ENCODE measurements around the gene PPARGC1A. TPM values are rescaled to one million over a fixed set of nuclear protein-coding genes. Genes with fewer than 3 reads are reported as not detected.
A peak's percentile ranks its signal among the peaks of the same experiment; 100 is the strongest.

Gene PPARGC1A
- total RNA-seq, 1 experiment from 2014 or later: 0.12 TPM

GRCh38 chr4:23903859-23904438, 14.1 kb upstream of the PPARGC1A start:
- Mint-ChIP-seq H3K4me1 (ENCODE audit: insufficient read depth, unreplicated experiment) (no peaks in the 10 kb centered on the region), H3K27ac (ENCODE audit: low read depth, unreplicated experiment) (no peak overlapping the region), H3K36me3 (ENCODE audit: insufficient read depth, unreplicated experiment) (no peaks in the 10 kb centered on the region), H3K4me3 (ENCODE audit: unreplicated experiment) (no peak overlapping the region), H3K9me3 (ENCODE audit: unreplicated experiment) (no peaks in the 10 kb centered on the region), H3K27me3 (ENCODE audit: insufficient read depth, unreplicated experiment) (no peaks in the 10 kb centered on the region)
- intact Hi-C loops (cut with micrococcal nuclease): no loop called here
- TF ChIP-seq CTCF (IDR thresholded peaks at IDR 0.05; ENCODE audit: unreplicated experiment): no peak
- no peak for DNase-seq (ENCODE audit: unreplicated experiment)
- BruUV-seq (replicated peaks): no TSS peak
- ChIA-PET CTCF (interaction anchor here (0.5 to 0.8 kb wide), 2 partner anchors 515 to 648 kb away, joined by 3 to 4 read pairs; no protein-coding TSS in a partner anchor), POLR2A (interaction anchor here (0.9 to 1.3 kb wide), 2 partner anchors 15 to 32 kb away, joined by 3 read pairs; no protein-coding TSS in a partner anchor)

- Mint-ChIP-seq H3K27ac (ENCODE audit: low read depth, unreplicated experiment) (no peak overlapping the region), H3K36me3 (ENCODE audit: insufficient read depth, unreplicated experiment) (no peaks in the 10 kb centered on the region), H3K27me3 (ENCODE audit: insufficient read depth, unreplicated experiment) (no peaks in the 10 kb centered on the region), H3K4me1 (ENCODE audit: insufficient read depth, unreplicated experiment) (no peaks in the 10 kb centered on the region), H3K9me3 (ENCODE audit: unreplicated experiment) (no peaks in the 10 kb centered on the region), H3K4me3 (ENCODE audit: unreplicated experiment) (no peak overlapping the region)
- no peak for DNase-seq (ENCODE audit: unreplicated experiment)
- peak; percentile 16 for TF ChIP-seq CTCF (IDR thresholded peaks at IDR 0.05; ENCODE audit: unreplicated experiment)
- intact Hi-C loops (cut with micrococcal nuclease): no loop called here
- no TSS peak for BruUV-seq (replicated peaks)
- ChIA-PET POLR2A (interaction anchor here (0.6 to 1.9 kb wide), 4 partner anchors 9 to 1332 kb away, joined by 3 to 5 read pairs (median 4); no protein-coding TSS in a partner anchor), CTCF (interaction anchor here (0.6 to 2.7 kb wide), 6 partner anchors 12 to 1608 kb away, joined by 3 to 11 read pairs (median 4); partner anchors contain the start of gene PPARGC1A)
Measured at GRCh38 chr4:23902222-23902804, 12.5 kb upstream of the PPARGC1A start.

- no TSS peak for BruUV-seq (replicated peaks)
- no peaks in the 10 kb centered on the region for H3K9me3 Mint-ChIP-seq (ENCODE audit: unreplicated experiment)
- intact Hi-C loops (cut with micrococcal nuclease): no loop called here
Measured at GRCh38 chr4:23900636-23901035, 10.8 kb upstream of the PPARGC1A start.

More at GRCh38 chr4:23900636-23901035, 10.8 kb upstream of the PPARGC1A start:
- DNase-seq (ENCODE audit: unreplicated experiment): no peak
- H3K36me3 Mint-ChIP-seq (ENCODE audit: insufficient read depth, unreplicated experiment): no peaks in the 10 kb centered on the region
- H3K27me3 Mint-ChIP-seq (ENCODE audit: insufficient read depth, unreplicated experiment): no peaks in the 10 kb centered on the region
- no peaks in the 10 kb centered on the region for H3K4me1 Mint-ChIP-seq (ENCODE audit: insufficient read depth, unreplicated experiment)
- TF ChIP-seq CTCF (IDR thresholded peaks at IDR 0.05; ENCODE audit: unreplicated experiment): no peak
- H3K4me3 Mint-ChIP-seq (ENCODE audit: unreplicated experiment): no peak overlapping the region
- POLR2A ChIA-PET: interaction anchor here (0.6 to 0.8 kb wide), 2 partner anchors 15 to 39 kb away, joined by 3 read pairs; no protein-coding TSS in a partner anchor
- CTCF ChIA-PET: interaction anchor here (0.6 to 2.7 kb wide), 3 partner anchors 10 to 183 kb away, joined by 3 to 11 read pairs (median 3); partner anchors contain the start of gene PPARGC1A
- no peak overlapping the region for H3K27ac Mint-ChIP-seq (ENCODE audit: low read depth, unreplicated experiment)
